Posterior cingulate gyrus (tissue), 11 donors: Measurements from ENCODE around the gene TAOK2.

ENCODE experiments used
- DNase-seq, 10 donors: peaks; one replicate each; pipeline versions ENCODE4 v3.0.0 to v3.0.0-alpha.2; 2020 to 2021; ENCODE audit warnings: mixed read lengths in 3 of 10
- intact Hi-C: fragments of 100-400 bp; cut with DNase I; formaldehyde crosslinking; loops from one replicate; pipeline ENCODE4 v1.15.1; 2023

Gene TAOK2

DNA sequence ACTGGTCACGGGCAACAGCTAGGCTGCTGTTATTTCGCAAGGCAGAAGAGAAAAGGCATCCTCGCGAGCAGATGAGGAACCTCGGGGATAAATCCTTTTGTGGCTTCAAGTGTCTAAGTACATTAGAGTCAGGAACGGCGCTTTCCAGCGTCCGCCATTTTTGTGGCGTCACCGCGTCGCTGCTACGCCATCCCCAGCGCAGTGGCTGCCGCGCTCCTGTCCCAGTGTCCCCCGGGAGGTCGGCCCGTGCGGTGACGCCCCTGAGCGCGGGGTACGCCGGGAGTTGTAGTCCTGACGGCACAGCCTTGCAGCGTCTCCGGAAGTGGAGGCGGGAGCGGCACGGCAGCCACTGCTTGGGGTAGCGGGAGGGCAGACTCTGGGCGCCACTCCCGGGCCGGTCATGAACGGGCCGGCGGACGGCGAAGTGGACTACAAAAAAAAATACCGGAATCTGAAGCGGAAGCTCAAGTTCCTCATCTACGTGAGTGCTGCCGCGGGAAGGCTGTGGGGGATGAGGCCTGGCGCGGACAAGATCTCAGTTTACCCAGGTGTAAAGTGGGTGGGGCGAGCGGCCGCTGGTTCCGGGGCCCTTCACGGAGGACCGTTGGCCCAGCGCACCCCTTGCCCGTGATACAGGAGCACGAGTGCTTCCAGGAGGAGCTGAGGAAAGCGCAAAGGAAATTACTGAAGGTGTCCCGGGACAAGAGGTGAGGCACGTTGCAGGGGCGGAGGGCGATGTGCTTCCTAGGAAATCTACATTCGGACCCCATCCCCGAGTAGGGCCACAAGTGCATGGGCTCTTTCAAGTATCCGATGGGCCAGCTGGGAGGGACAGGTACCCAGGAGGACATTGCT is 22.5 kb downstream of the TAOK2 start, which contains the start of gene INO80E:
Gene INO80E (plus strand): TSS at position 331 of the 855 bp plus-strand sequence. CDS start 70 bp downstream, at position 401.
- peak; percentile 99 to 100 (median 100) for DNase-seq
- intact Hi-C loops: loop anchor here (1.0 to 10.0 kb wide), 2 partner anchors 23 to 181 kb away; partner anchors contain the start of genes PAGR1, PRRT2 and TAOK2

DNA sequence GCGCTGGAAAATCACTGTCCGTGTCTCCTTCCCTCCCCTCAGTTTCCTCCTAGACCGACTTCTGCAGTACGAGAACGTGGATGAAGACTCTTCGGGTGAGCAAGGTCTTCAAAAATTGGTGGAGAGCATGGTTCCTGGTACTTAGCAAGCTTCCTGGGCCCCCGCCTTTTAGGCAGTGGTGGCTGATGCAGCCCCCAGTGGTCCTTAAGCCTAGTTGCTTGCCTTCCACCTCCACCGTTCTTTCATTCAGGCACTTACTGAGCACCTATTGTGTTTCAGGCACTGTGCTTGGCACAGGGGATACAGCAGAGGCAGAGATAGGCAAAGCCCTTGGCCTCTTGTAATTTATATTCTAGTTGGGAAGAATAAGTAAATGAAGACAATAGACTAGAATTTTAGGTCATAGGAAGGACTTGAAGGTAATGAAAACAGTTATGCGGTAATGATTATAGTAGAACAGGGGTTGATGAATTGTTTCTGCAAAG is 23.1 kb downstream of the TAOK2 start:
- intact Hi-C loops: loop anchor here (10.0 kb wide), 1 partner anchor 182 kb away; the partner anchor contains the start of genes PAGR1 and PRRT2
- DNase-seq: no peak

DNA sequence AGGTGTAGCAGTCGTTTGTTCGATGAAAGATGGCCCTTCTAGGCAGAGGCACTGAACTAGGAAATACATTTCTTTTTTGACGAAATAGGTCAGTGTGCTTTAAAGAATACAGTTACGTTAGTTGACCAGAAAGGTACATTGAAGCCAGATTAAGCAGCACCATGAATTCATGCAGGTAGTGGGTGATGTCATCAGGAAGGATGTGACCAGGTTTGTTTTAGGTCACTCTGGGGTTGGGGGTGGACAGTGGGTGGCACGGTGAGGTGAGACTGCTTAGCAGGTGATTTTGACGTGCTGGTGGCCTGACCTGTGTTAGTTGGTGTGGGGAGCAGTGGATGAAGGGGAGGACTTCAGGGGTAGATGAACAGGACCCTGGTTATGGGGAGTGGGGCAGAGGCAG is 25.9 kb downstream of the TAOK2 start:
- DNase-seq: no peak
- intact Hi-C loops: loop anchor here (10.0 kb wide), 1 partner anchor 185 kb away; the partner anchor contains the start of genes PAGR1 and PRRT2

DNA sequence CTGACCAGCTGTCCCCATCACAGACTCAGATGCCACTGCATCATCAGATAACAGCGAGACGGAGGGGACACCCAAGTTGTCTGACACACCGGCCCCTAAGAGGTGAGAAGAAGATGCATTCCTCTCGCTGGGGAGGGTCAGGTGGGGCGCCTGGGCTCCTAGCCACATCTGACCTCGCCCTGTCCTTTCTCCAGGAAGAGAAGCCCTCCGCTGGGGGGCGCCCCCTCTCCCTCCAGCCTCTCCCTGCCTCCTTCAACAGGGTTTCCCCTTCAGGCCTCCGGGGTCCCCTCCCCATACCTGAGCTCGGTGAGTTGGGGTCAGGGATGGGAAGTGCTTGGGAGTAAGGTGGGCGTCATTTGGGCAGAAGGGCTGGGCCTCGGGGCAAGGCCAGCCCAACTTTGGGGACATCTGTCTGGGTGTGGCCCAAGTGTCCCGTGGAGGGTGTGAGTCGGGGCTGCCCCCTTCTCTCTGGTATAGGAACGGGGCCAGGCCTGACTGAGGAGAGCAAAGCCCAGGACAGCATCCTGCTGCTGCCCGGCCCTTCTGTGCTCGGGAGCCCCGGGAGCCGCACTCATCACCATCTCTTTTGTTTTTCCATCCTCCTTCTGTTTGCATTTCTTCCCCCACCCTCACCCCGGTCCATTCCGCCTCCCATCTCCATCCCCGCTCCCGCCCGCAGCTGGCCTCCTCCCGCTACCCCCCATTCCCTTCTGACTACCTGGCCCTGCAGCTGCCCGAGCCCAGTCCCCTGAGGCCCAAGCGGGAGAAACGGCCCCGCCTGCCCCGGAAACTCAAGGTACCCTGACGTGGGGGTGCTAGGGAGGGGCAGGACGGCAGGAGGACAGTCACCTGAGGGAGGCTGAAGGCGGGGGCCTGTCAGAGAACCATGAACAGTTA is 27.3 kb downstream of the TAOK2 start:
- intact Hi-C loops: no loop called here
- peak in 3 of 10 donors; percentile 59 to 71 (median 61) for DNase-seq

GRCh38 chr16:30002614-30003346 is 29.1 kb downstream of the TAOK2 start:
- peak in 3 of 10 donors; percentile 25 to 63 (median 56) for DNase-seq
- intact Hi-C loops: no loop called here

GRCh38 chr16:30003670-30004423 is 30.2 kb downstream of the TAOK2 start:
- intact Hi-C loops: no loop called here

GRCh38 chr16:30004424-30004776 is 30.7 kb downstream of the TAOK2 start:
- intact Hi-C loops: no loop called here
- peak in 2 of 10 donors; percentile 81 to 85 for DNase-seq

More at GRCh38 chr16:30003670-30004423, 30.2 kb downstream of the TAOK2 start:
- DNase-seq: peak in 3 of 10 donors; percentile 64 to 67 (median 65)

DNA sequence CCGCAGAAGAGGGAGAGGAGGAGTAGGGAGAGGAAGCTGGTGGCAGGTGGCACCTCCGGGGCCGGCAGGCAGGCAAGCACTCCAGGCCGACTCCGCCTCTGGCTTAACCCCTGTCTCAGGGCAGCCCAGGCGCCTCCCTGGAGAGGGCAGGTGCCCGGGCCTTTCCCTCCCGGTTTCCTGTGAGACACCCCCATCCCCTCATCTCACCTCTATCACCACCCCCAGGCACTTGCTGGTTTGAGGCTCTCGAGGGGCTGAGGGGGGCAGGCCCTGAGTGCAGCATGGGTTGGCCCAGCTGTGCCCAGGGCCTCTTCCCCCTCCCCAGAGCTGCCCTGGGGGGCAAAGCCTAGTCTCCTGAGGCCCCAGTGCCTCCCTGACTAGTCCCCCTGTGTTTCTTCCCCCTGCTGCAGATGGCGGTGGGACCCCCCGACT is 31.2 kb downstream of the TAOK2 start:
- peak in 1 of 10 donors; percentile 73 for DNase-seq
- intact Hi-C loops: no loop called here

- intact Hi-C loops: no loop called here
- peak in 4 of 10 donors; percentile 35 to 85 (median 80) for DNase-seq
These were observed 31.9 kb downstream of the TAOK2 start for GRCh38 chr16:30005341-30006094.

GRCh38 chr16:30006095-30006473 is 32.4 kb downstream of the TAOK2 start:
- peak in 2 of 10 donors; percentile 56 to 85 for DNase-seq
- intact Hi-C loops: no loop called here

GRCh38 chr16:30006659-30007377 is 33.1 kb downstream of the TAOK2 start:
- intact Hi-C loops: no loop called here
- peak in 2 of 10 donors; percentile 55 to 77 for DNase-seq

- DNase-seq: no peak
- intact Hi-C loops: no loop called here
These were observed 33.8 kb downstream of the TAOK2 start for GRCh38 chr16:30007378-30007895.

DNA sequence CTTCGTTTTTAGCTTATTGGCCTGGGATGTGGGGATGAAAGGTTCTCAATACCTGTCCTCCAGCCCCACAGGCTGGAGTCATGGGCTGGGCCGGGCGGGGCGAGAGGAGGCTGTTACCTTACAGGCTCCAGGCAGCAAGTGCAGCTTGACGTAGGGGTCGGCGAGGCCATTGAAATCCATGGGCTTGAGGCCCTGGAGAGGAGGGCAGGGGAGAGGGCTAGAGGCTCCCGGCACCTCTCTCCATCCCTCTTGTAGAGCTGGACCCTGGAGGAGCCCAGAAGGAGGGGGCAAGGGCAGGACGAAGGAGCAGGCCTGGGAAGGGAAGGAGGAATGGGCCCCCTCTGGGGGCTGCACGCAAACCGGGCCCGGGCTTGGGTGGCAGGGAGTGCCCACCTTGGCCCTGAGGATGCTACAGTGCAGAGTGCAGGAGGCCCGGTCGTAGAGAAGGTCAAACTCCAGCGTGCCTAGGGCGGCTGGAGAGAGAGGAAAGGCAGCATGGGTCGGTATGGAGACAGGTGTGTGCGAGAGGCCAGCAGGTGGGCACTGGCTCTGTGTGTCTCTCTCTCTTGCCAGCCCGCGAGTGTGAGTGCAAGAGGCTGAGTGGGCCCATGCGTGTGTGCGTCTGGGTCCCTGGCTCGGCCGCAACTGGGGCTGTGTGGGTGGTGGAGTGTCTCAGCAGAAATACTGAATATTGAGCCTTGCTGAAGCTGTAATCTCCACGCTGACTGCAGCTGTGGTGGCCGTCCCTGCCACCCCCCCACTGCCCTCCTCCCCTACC is 35.6 kb downstream of the TAOK2 start:
- intact Hi-C loops: no loop called here

GRCh38 chr16:30009990-30010843 is 36.5 kb downstream of the TAOK2 start:
- intact Hi-C loops: no loop called here
- DNase-seq: peak in 2 of 10 donors; percentile 77 to 85

More for the DNA sequence above, 35.6 kb downstream of the TAOK2 start:
- DNase-seq: peak in 2 of 10 donors; percentile 42 to 88

DNA sequence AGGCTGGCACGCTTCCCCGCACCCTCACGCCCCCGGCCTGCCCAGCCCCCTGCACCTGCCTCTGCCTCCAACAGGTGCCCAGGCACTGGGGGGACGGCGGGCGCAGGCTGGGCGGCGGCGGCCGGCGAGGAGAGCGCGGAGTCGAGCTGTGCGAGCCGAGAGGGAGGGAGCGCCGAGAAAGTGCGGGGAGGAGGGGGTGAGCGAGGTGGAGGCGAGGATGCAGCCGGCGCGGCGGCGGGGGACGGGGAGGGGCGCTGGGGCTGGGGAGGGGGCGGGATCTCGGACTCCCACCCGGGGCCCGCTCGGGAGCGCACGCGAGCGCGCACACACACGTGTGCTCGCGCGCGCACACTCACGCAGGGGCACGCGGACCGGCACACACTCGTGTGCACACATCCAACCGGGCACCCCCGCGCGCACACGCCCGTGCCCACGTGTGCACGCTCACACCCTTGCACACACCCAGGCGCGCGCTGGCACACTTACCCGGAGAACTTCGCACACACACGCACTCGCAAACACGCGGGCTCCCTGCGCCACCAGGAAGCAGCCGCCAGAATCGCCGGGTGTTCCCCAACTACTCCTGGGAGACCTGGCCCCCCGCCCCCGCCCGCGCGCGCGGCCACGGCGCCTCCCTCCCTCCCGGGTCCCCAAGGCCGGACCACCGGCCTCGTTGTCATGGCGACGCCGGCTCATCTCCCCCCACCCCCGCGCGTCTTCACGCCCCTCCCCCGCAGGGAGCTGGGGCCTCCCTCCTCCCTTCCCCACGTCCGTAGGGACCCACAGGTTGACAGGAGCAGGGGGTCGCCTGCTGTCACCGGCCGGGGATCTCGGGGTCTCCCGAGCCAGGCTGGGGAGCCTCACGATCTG is 37.4 kb downstream of the TAOK2 start, which contains the start of gene DOC2A:
Gene DOC2A (minus strand): TSS at position 184 of the 870 bp plus-strand sequence. CDS start 805 bp downstream, outside the sequence.
- intact Hi-C loops: no loop called here
- DNase-seq: peak in 4 of 10 donors; percentile 46 to 88 (median 86)
